NCI-H1092 treated with DMSO at 0.1 percent for 48 hours (cell line): ENCODE data around the gene SPAG16.

Experiments used
- DNase-seq: peaks from one replicate; lab custom pipeline; 2025; lab: John Stamatoyannopoulos, UW

The SPAG16 gene

GRCh38 chr2:214180686-214181085, 896.4 kb downstream of the SPAG16 start:
- DNase-seq, result no peak

- DNase-seq, result no peak
Observed at GRCh38 chr2:214184461-214184860, 900.2 kb downstream of the SPAG16 start.

- no peak for DNase-seq
Observed at GRCh38 chr2:214185546-214185945, 901.3 kb downstream of the SPAG16 start.

- DNase-seq, result no peak
Observed at GRCh38 chr2:214192711-214193110, 908.4 kb downstream of the SPAG16 start.

- no peak for DNase-seq
Observed at GRCh38 chr2:214193943-214194342, 909.7 kb downstream of the SPAG16 start.

- DNase-seq, result no peak
Observed at GRCh38 chr2:214196260-214196659, 912.0 kb downstream of the SPAG16 start.

GRCh38 chr2:214201892-214202291, 917.6 kb downstream of the SPAG16 start:
- no peak for DNase-seq

- DNase-seq, result no peak
Observed at GRCh38 chr2:214203214-214203613, 919.0 kb downstream of the SPAG16 start.

GRCh38 chr2:214203744-214204289, 919.6 kb downstream of the SPAG16 start:
- DNase-seq, result no peak

- no peak for DNase-seq
Observed at GRCh38 chr2:214215107-214215506, 930.8 kb downstream of the SPAG16 start.

GRCh38 chr2:214217136-214217535, 932.9 kb downstream of the SPAG16 start:
- no peak for DNase-seq

- no peak for DNase-seq
Observed at GRCh38 chr2:214217599-214217998, 933.3 kb downstream of the SPAG16 start.

GRCh38 chr2:214220251-214220650, 936.0 kb downstream of the SPAG16 start:
- DNase-seq, result no peak

- no peak for DNase-seq
Observed at GRCh38 chr2:214226061-214226460, 941.8 kb downstream of the SPAG16 start.

GRCh38 chr2:214232271-214232670, 948.0 kb downstream of the SPAG16 start:
- no peak for DNase-seq

GRCh38 chr2:214233164-214233563, 948.9 kb downstream of the SPAG16 start:
- DNase-seq, result no peak

- no peak for DNase-seq
Observed at GRCh38 chr2:214242797-214243196, 958.5 kb downstream of the SPAG16 start.

GRCh38 chr2:214244847-214245246, 960.6 kb downstream of the SPAG16 start:
- no peak for DNase-seq

GRCh38 chr2:214246417-214246816, 962.2 kb downstream of the SPAG16 start:
- DNase-seq, result no peak

- DNase-seq, result no peak
Observed at GRCh38 chr2:214247531-214247930, 963.3 kb downstream of the SPAG16 start.

GRCh38 chr2:214255046-214255445, 970.8 kb downstream of the SPAG16 start:
- DNase-seq, result no peak

GRCh38 chr2:214261683-214262082, 977.4 kb downstream of the SPAG16 start:
- DNase-seq, result no peak

GRCh38 chr2:214264171-214264570, 979.9 kb downstream of the SPAG16 start:
- no peak for DNase-seq

- no peak for DNase-seq
Observed at GRCh38 chr2:214265991-214266489, 981.8 kb downstream of the SPAG16 start.
